K562 (cell line): ENCODE data around the gene SPARC.

Source experiments
- BHLHE40 ChIP-seq: IDR thresholded peaks from 2 replicates; pipeline ENCODE4 v1.6.1; 2011; ENCODE audit warnings: low read length, improper control_type of control experiment
- CEBPB ChIP-seq: fragments of 450-650 bp; IDR thresholded peaks from 2 replicates; pipeline ENCODE4 v1.6.1; 2016; ENCODE audit warnings: missing genetic modification characterization, missing compliant biosample characterization
- EGR1 ChIP-seq: fragments of 450-650 bp; conservative IDR thresholded peaks from 2 replicates; pipeline ENCODE4 v1.6.1; 2017; ENCODE audit warnings: mild to moderate bottlenecking
- FOXA1 ChIP-seq: fragments of 450-650 bp; IDR thresholded peaks from 2 replicates; pipeline ENCODE4 v1.6.1; 2016; ENCODE audit warnings: mild to moderate bottlenecking, borderline replicate concordance
- GTF2F1 ChIP-seq: IDR thresholded peaks from 2 replicates; pipeline ENCODE4 v1.6.1; 2011; ENCODE audit warnings: low read depth, low read length, improper control_type of control experiment
- MAFK ChIP-seq: IDR thresholded peaks from 2 replicates; pipeline ENCODE4 v1.6.1; 2011; ENCODE audit warnings: low read length, improper control_type of control experiment
- NR3C1 ChIP-seq: sonication (generic); formaldehyde crosslinking; IDR thresholded peaks from 2 replicates; pipeline ENCODE4 v1.8.1; 2022; ENCODE audit warnings: missing genetic modification reagents
- PHB2 ChIP-seq: fragments of 450-650 bp; IDR thresholded peaks from 2 replicates; pipeline ENCODE4 v1.6.1; 2017; ENCODE audit warnings: low read depth
- POLR2B ChIP-seq: fragments of 450-650 bp; IDR thresholded peaks from 2 replicates; pipeline ENCODE4 v1.6.1; 2018; ENCODE audit warnings: low read depth; ENCODE audit not compliant: partially characterized antibody
- SMAD1 ChIP-seq: fragments of 150-350 bp; IDR thresholded peaks from 2 replicates; pipeline ENCODE4 v1.6.1; 2014; ENCODE audit warnings: low read length, low read depth; ENCODE audit not compliant: partially characterized antibody
- ZNF77 ChIP-seq: fragments of 250-450 bp; sonication (Bioruptor Pico); IDR thresholded peaks from 2 replicates; pipeline ENCODE4 v1.5.0; 2020
- TF ChIP-seq, protein P1 (sequence below): sonication (generic); formaldehyde crosslinking; IDR thresholded peaks from 2 replicates; pipeline ENCODE4 v1.9.0; 2022; ENCODE audit warnings: mild to moderate bottlenecking, missing genetic modification reagents
- TF ChIP-seq, protein P2 (sequence below): sonication (generic); formaldehyde crosslinking; IDR thresholded peaks from 2 replicates; pipeline ENCODE4 v1.8.0; 2023; ENCODE audit warnings: mild to moderate bottlenecking, missing genetic modification reagents
- TF ChIP-seq, protein P3 (sequence below): fragments of 450-650 bp; IDR thresholded peaks from 2 replicates; pipeline ENCODE4 v1.6.1; 2016; ENCODE audit warnings: mild to moderate bottlenecking

GRCh38 chr5:151673421-151673820 is 13.3 kb downstream of the SPARC start:
- TF ChIP-seq, protein P1, sequence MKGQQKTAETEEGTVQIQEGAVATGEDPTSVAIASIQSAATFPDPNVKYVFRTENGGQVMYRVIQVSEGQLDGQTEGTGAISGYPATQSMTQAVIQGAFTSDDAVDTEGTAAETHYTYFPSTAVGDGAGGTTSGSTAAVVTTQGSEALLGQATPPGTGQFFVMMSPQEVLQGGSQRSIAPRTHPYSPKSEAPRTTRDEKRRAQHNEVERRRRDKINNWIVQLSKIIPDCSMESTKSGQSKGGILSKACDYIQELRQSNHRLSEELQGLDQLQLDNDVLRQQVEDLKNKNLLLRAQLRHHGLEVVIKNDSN (CRISPR knock-in tag): no peak
- TF ChIP-seq MAFK (no peak), CEBPB (tag) (no peak), EGR1 (no peak), ZNF77 (CRISPR knock-in tag) (no peak), POLR2B (no peak), NR3C1 (CRISPR knock-in tag) (no peak), SMAD1 (no peak), GTF2F1 (no peak), FOXA1 (no peak), BHLHE40 (no peak), PHB2 (no peak)
- TF ChIP-seq, protein P2, sequence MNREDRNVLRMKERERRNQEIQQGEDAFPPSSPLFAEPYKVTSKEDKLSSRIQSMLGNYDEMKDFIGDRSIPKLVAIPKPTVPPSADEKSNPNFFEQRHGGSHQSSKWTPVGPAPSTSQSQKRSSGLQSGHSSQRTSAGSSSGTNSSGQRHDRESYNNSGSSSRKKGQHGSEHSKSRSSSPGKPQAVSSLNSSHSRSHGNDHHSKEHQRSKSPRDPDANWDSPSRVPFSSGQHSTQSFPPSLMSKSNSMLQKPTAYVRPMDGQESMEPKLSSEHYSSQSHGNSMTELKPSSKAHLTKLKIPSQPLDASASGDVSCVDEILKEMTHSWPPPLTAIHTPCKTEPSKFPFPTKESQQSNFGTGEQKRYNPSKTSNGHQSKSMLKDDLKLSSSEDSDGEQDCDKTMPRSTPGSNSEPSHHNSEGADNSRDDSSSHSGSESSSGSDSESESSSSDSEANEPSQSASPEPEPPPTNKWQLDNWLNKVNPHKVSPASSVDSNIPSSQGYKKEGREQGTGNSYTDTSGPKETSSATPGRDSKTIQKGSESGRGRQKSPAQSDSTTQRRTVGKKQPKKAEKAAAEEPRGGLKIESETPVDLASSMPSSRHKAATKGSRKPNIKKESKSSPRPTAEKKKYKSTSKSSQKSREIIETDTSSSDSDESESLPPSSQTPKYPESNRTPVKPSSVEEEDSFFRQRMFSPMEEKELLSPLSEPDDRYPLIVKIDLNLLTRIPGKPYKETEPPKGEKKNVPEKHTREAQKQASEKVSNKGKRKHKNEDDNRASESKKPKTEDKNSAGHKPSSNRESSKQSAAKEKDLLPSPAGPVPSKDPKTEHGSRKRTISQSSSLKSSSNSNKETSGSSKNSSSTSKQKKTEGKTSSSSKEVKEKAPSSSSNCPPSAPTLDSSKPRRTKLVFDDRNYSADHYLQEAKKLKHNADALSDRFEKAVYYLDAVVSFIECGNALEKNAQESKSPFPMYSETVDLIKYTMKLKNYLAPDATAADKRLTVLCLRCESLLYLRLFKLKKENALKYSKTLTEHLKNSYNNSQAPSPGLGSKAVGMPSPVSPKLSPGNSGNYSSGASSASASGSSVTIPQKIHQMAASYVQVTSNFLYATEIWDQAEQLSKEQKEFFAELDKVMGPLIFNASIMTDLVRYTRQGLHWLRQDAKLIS (CRISPR knock-in tag): no peak
- TF ChIP-seq, protein P3, sequence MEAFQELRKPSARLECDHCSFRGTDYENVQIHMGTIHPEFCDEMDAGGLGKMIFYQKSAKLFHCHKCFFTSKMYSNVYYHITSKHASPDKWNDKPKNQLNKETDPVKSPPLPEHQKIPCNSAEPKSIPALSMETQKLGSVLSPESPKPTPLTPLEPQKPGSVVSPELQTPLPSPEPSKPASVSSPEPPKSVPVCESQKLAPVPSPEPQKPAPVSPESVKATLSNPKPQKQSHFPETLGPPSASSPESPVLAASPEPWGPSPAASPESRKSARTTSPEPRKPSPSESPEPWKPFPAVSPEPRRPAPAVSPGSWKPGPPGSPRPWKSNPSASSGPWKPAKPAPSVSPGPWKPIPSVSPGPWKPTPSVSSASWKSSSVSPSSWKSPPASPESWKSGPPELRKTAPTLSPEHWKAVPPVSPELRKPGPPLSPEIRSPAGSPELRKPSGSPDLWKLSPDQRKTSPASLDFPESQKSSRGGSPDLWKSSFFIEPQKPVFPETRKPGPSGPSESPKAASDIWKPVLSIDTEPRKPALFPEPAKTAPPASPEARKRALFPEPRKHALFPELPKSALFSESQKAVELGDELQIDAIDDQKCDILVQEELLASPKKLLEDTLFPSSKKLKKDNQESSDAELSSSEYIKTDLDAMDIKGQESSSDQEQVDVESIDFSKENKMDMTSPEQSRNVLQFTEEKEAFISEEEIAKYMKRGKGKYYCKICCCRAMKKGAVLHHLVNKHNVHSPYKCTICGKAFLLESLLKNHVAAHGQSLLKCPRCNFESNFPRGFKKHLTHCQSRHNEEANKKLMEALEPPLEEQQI: no peak
